Measurements from ENCODE around the gene LRAT. TPM values are rescaled to one million over a fixed set of nuclear protein-coding genes. Genes with fewer than 3 reads are reported as not detected.
"Not testable (repeated sequence)": the region's sequence is repeated elsewhere in the genome, so short reads cannot be mapped to it uniquely, and the experiment has no call there.

LRAT gene
- 0.34 TPM in 1 of 2 replicates, not detected in the other for total RNA-seq

DNA sequence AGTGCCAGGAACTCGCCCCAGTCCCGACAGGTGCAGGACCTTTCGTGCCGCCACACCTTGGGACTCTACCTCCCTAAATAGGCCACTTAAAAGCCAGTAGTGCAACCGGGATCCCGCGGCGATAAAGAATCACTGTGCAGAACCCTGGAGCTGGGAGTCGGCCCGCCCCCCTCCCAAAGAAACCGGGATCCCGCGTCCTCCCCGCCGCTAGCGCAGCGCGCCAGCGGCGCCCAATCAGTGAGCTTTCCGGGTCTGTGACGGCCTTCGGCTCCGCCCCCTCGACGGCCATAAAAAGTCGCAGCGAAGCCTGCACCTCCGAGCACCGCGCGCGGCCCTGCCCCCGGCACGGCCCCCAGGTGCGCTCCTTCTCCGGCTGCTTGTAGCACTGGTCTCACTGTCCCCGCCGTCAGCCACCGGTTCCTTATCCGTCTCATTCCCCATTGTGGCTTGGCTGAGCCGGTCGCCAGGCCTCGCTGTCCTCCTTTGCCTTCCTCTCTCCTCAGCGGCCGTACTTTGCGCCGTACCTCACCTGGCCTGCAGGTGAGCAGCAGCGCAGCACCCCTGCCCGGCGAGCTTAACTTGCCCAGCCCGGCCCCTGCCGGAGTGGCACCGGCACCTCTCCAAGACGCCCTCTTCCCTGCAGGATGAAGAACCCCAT lies at the start of gene LRAT:
Gene LRAT (plus strand): TSS at position 318 of the 658 bp plus-strand sequence. CDS start 327 bp downstream, at position 645.
- DNase-seq (ENCODE audit: extremely low read depth, low read depth, low spot score), result no peak

DNA sequence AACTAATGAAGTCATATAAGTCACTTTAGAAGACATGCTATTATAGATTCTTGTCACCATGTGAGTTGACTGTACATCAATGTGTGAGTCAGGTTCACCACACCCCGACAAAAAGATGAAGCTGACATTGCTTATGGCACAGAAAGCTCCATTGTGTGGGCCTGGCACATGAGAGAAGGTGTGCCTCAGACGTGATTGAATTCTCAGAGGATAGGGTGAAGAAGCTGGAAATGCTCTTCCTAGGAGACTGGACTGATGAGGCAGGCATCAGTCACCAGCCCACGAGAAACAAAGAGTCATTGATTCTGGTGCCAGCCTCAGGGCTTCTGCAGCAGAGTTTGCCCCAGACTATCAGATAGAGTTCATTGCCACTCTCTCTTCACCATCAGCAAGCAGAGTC lies 35.9 kb upstream of the LRAT start:
- DNase-seq (ENCODE audit: extremely low read depth, low read depth, low spot score), result no peak

DNA sequence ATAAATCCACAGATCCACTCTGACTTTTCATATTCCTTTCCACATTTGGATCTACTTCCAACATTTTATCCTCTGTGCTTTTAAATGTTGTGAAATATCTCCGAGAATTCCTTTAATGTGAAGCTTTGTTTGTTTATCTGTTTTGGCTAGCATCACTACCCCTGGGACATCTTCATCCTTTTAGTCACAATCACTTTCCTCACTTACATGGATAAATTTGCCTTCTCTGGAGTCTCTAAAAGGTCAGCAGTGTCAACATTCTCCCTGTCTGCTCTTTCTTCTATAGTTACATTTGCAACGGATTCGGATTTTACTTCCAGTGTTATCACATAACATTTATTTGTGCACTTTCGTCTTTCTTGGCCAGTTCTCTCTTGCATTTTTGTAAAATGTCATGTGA lies 34.2 kb upstream of the LRAT start:
- DNase-seq (ENCODE audit: extremely low read depth, low read depth, low spot score), result no peak

DNA sequence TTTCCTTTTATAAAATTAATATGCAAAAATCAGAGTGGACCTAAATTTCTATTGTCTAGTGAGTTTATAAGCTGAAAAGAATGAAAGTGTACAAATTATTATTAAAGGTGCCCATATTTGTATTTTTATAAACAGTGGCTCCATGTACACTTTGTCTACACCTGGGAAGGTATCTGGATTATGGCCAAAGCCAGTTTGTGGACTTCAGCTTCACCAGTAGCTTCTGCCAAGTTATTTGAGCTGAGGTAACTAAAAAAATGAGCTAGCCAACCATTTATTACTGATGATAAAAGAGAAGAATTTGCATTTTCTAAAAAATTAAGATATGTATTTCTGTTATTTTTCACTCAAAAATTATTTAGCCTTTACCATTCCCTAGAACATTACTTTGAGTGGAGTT lies 32.3 kb upstream of the LRAT start:
- DNase-seq (ENCODE audit: extremely low read depth, low read depth, low spot score), result no peak

DNA sequence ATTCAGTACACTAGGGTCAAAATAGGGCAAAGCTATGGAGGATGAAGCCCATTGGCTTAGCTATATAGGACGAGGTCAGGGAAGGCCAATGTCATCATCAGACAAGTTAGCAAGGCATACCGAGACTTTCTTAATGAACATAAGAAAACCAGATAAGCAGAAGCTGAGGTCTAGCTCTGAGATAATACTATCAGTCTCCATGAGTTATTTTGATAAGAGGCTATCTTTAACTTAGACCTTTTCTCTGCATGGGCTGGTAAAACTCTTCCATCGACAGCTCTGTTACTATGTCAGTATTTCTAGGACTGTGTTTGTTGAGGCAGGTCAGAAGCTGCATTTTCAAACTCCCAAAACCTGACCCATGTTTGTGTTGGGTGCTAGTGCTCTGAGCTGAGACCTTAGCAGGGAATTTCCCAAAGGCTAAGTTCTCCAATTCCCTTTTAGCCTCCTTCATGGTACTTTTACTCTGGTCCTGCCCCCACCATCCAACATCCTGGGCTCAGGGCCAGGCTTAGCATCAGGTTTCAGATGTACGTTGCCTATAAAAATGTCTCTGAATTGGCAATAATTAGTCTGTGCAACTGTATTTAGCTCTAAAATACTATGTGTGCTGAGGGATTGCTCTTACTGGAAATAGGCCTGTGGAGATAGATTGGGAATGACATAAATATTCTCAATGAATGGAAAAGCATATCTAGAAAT lies 29.3 kb upstream of the LRAT start:
- DNase-seq (ENCODE audit: extremely low read depth, low read depth, low spot score), result no peak

- no peak for DNase-seq (ENCODE audit: extremely low read depth, low read depth, low spot score)
Measured at GRCh38 chr4:154719087-154719486, 24.7 kb upstream of the LRAT start.

DNA sequence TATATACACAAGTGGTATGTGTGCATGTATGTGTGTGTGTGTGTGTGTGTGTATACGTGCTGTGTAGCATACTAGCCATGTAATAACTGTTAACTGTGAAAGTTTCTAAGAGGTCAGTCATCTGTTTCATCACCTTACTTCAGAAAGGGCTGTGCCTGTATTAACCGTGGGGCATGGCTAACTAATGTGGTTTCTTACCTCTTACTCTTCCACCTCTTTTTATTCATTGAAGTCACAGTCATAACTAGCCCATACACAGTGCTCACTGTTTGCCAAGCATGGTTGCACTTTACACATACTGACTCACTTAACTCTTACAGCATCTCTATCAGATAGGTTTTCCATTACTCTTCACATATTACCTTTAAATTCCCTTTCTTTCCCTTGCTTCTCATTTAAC lies 23.7 kb upstream of the LRAT start:
- no peak for DNase-seq (ENCODE audit: extremely low read depth, low read depth, low spot score)

- DNase-seq (ENCODE audit: extremely low read depth, low read depth, low spot score), result no peak
Measured at GRCh38 chr4:154720618-154721267, 23.1 kb upstream of the LRAT start.

GRCh38 chr4:154722262-154722661 lies 21.5 kb upstream of the LRAT start:
- DNase-seq (ENCODE audit: extremely low read depth, low read depth, low spot score), result no peak

- not testable (repeated sequence) for DNase-seq (ENCODE audit: extremely low read depth, low read depth, low spot score)
Measured at GRCh38 chr4:154723601-154724000, 20.2 kb upstream of the LRAT start.

DNA sequence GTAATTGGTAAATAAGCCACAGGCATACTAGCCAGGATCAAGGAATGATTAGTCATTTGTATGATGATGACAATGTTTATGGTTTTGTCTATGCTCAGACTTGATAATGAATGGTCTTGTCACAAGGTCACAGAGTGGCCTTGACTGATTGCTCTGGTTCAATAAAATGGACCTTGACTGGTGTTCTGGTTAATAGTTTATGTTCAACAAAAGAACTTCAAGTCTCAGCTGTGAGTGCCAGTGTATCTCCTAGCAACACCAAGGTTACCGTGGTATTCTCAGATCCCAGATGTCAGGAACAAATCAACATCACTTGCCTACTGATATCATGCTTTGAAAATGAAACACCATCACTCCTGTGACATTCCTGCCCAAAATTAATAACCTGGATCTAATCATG lies 16.3 kb upstream of the LRAT start:
- DNase-seq (ENCODE audit: extremely low read depth, low read depth, low spot score), result no peak

DNA sequence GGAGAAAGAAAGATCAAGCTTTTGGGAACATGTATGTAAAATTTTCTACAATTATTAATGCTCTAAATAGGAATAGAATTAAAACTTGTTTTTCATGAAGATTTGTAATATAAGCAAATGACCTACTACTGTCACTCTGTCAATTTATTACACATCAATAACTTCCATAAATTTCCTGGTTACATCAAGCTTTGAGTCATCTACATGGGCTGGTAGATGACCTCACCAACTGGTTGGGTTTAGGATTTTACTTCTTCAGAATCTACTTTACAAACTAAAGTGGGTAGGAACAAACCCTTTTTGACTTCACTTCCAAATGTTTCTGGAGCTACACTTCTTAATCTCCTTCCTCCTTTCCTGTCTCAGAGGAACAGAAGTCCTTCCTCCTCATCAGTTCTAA lies 12.0 kb upstream of the LRAT start:
- DNase-seq (ENCODE audit: extremely low read depth, low read depth, low spot score), result no peak

- DNase-seq (ENCODE audit: extremely low read depth, low read depth, low spot score), result no peak
Measured at GRCh38 chr4:154732669-154733068, 11.1 kb upstream of the LRAT start.

GRCh38 chr4:154736770-154737169 lies 7.0 kb upstream of the LRAT start:
- DNase-seq (ENCODE audit: extremely low read depth, low read depth, low spot score), result no peak

DNA sequence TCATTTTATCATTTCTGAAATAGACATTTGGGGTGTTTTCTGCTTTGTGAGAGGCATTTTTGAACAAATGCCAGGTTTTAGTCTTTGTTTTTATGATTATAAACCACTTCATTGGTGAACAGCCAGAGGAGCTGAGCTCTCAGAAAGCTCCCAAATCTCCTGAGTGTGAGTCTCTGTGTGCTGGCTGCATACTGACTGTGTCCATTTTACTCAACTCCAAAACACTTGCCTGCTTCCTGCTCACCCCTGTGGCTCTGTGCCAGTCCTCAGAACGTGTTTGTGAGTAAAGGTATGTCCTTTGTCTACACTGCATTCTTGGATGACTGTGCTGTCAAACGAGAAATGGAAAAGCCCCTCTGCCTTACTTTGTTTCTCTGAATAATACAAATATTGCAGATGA lies 5.4 kb upstream of the LRAT start:
- no peak for DNase-seq (ENCODE audit: extremely low read depth, low read depth, low spot score)

DNA sequence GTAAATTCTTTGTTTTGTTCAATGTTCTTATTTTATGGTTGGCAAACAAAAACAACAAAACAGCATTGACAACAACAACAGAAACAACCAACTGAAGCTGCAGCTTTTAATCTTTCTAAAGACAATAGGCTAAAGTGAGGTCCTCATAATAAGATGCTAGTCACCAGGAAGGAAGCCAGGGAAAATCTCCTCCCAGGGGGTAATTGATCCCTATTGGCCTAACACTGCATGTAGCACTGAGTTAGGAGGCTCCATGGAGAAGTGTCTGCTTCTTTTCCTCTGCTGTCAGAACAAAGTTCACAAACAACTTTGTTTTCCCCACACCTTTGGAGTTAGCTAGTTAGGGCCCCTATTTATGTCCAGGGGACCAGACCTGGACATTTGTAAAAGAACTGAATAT lies 4.7 kb upstream of the LRAT start:
- DNase-seq (ENCODE audit: extremely low read depth, low read depth, low spot score), result no peak

DNA sequence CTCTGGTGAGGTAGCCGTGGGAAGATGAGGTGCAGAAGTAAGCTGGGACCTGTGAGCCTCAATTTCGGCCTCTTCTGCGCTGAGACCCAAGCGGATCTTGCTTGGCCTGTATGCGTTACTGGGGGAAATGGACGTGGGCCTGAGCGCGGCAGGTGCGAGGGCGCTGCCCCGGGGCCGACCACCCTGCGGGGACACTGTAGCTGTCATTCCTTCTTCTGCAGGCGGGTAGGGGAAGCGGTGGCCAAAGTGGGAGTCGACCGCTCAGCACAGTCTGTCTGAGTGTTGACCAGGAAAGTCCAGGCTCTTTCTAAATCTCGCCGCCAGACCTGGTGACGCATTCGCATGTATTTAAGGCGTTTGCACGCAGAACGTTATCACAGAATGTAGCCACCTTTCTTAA lies 3.3 kb upstream of the LRAT start:
- no peak for DNase-seq (ENCODE audit: extremely low read depth, low read depth, low spot score)

GRCh38 chr4:154741131-154741665 lies 2.6 kb upstream of the LRAT start:
- no peak for DNase-seq (ENCODE audit: extremely low read depth, low read depth, low spot score)

- DNase-seq (ENCODE audit: extremely low read depth, low read depth, low spot score), result no peak
Measured at GRCh38 chr4:154741922-154742850, 1.6 kb upstream of the LRAT start.

DNA sequence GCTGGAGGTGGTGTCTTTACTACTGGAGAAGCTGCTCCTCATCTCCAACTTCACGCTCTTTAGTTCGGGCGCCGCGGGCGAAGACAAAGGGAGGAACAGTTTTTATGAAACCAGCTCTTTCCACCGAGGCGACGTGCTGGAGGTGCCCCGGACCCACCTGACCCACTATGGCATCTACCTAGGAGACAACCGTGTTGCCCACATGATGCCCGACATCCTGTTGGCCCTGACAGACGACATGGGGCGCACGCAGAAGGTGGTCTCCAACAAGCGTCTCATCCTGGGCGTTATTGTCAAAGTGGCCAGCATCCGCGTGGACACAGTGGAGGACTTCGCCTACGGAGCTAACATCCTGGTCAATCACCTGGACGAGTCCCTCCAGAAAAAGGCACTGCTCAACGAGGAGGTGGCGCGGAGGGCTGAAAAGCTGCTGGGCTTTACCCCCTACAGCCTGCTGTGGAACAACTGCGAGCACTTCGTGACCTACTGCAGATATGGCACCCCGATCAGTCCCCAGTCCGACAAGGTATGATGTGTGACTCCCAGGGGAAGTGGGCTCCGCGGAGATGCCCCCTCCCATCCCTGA lies 634 bp downstream of the LRAT start:
- DNase-seq (ENCODE audit: extremely low read depth, low read depth, low spot score), result no peak
